ENCODE measurements around the gene ATG16L1.

The ATG16L1 gene

DNA sequence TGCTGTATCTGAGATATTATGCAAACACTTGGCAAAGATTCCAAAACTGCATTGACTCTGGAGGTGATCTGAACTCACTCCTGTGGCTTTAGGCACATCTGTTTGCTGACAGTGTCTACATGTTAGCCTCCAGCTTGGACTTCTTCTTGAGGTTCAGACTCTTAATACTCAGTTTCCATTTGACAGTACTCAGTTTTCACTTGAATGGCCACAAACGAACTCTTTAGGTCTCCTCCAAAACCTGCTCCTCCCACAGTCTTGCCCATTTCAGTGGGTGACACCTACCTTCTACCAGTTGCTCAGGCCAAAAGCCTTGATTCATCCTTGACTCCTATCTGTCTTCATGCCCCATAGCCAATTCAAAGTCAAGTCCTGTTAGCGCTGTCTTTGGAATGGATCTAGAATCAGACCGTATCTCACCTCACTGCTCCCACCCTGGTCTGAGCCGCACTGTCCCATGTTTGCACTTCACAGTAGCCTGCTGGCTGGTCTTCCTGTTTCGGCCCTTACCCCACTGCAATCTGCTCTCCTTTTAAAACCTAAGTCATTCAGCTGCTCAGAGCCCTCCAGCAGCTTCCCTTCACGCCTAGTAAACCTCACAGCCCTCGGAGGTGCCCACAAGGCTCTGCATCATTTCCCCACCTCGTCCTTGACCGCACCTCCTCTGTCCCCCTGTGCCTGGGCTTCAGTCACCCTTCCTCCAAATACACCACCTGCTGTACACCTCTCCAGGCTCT is 10.5 kb downstream of the ATG16L1 start:
- DNase-seq, result no peak

DNA sequence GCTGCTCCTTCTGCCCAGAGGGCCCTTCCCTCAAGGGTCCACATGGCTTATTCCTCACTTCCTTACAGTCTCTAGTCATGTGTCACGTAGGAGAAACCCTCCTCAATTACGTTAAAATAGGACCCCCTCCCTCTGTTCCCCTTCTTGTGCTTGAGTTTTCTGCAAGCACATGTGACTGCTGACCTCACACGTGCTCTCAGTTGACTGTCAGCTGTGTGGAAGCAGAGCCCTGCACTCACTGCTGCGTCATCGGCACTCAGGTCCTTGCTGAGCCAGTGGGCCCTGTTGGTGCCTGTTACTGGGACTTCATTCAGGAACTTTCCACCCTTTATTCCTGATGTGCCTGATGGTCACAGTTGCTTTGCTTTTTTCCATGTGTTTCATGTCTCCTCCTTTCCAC is 11.1 kb downstream of the ATG16L1 start:
- DNase-seq, result no peak

DNA sequence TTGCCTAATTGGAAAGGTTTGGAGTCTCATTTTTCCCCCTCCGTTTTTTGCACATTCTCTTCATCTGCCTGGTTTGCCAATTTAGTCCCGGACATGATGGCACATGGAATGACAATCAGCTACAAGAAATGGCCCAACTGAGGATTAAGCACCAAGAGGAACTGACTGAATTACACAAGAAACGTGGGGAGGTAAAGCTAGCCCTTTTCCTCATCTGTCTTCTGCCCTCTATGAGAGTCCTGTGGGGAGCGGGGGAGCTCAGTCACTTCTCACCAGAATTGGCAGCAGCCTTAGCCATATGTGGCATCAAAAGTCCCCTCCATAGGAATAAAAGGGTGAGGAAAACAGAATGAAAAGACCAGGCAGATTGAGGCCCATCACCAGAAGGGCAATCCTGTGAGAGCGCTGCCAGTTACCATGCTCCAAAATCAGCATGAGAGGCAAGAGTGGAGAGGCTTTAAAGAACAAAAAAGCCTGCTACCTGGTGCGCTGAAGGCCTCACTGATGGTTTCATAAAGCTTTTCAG is 11.6 kb downstream of the ATG16L1 start:
- no peak for DNase-seq

DNA sequence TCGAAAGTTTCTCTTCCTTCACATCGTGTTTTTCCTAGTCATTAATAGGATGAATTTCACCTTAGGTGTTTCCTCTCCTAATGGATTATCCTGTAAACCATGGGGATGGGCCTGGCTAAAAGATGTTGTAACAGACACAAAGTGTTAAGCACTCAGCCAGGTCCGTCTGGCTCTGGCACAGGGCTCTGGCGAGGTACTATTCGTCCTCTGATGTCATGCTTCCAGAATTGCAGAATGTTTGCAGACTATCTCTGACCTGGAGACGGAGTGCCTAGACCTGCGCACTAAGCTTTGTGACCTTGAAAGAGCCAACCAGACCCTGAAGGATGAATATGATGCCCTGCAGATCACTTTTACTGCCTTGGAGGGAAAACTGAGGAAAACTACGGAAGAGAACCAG is 13.2 kb downstream of the ATG16L1 start:
- DNase-seq, result no peak

DNA sequence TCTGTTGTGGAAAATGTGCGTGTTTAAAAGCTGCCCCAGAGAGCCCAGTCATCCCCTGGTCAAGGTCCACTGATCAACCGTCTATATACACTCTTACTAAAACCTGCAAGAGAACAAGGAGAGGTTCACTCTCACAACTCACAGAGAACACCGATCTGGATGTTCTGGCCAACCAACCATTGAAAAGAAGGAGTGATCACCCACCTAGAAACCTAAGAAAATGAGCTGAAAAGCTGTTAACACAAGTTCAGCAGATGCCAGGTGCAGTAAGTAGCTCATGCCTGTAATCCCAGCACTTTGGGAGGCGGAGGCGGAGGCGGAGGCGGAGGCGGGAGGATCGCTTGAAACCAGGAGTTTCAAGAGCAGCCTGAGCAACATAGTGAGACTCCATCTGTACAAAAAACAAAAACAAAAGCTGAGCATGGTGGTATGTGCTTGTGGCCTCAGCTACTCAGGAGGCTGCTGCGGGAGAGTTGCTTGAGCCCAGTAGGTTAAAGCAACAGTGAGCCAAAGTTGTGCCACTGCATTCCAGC is 14.5 kb downstream of the ATG16L1 start:
- DNase-seq, result no peak

DNA sequence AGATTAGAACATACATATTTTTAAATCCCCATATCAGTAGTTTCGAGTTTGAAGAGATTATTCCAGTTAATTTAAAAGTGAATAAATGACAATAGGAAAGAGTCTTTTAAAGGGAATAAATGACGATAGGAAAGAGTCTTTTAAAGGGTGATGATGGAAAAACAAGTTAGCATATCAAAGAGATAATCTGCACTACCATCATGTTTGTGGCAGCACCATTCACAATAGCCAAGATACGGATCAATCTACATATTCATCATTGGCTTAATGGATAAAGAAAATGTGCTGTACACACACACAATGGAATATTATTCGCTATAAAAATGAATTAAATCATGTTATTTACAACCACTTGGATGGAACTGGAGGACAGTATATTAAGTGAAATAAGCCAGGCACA is 15.0 kb downstream of the ATG16L1 start:
- DNase-seq, result no peak

DNA sequence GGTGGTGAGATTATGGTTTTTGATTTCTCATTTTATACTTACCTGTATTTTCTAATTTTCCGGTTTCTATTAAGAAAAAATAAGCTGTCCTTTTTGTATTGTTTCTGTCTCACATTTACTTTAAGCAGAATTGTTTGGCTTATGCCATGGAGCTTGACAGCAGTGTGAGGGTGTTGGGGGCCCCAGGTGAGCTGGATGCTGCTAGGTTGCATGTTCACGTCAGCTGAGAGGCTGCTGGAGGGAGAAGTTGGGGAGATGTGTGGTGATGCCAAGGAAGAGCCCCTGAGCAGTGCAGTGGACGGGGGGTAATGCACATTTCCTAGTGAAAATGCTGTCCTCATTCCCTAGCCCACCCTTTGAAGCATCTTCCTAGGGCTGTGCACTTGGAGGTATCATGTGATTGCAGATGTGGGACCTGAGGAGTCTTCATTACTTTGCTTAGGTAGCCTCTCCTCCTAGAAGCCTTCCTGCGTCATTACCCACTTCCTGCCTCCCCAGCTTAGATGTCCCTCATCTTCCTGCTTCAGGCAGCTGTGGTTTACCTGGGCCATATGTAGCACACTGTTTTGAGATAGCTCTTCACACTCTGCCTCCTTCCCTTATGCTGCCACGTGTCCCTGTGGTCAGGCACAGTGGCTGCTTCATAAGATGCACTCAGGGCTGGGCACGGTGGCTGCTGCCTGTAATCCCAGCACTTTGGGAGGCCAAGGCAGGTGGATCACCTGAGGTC is 16.2 kb downstream of the ATG16L1 start:
- DNase-seq, result no peak

DNA sequence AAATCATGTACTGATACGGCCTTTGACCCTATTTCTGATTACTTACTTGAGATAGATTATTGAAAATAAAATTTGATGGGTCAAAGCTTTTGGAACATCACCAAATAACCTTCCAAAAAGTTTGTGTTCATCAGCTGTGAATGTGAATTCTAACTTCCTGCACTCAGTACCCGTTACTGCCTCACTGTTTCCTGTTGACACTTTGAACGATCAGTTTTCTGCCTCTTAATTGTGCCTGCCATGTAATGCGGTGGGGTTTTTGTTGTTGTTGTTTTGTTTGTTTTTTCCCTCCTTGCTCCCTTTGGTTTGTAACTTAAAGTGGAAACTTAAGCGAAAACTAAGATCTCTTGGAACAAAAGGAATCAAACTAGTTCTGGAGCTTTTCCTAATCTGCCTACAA is 18.9 kb downstream of the ATG16L1 start:
- no peak for DNase-seq

DNA sequence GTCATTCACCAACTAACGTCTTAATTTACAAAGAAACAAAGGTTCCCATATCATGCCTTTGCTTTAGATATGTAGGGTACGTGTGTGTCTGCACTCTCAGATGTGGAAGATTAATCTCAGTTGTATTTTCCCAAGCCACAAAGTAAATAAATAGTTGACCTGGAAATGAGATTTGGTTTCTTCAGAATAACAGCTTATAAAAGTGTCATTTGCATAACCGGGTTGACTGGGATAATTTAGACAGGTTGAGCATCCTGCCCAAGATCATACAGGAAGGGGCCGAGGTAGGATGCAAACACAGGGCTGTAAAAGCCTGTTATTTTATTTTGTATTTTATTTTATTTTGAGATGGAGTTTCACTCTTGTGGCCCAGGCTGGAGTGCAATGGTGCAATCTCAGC is 19.5 kb downstream of the ATG16L1 start:
- no peak for DNase-seq

DNA sequence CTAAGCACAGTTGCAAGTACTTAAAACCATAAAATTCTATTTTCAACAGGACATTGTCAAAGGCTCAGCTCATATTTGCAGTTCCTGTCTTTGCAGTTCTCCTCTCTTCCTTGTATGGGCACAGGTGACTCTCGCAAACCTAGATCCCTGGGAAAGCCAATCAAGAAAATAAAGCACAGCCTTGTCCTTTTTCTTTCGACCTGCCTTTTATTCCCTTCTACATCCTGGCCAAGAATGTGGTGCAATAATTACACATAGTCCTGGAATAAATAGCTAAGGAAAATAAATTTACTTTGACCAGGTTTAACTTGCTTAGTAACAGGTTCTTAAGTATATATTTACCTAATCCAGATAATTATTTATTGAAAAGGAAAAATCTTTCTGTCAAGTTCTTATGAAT is 20.2 kb downstream of the ATG16L1 start:
- no peak for DNase-seq

DNA sequence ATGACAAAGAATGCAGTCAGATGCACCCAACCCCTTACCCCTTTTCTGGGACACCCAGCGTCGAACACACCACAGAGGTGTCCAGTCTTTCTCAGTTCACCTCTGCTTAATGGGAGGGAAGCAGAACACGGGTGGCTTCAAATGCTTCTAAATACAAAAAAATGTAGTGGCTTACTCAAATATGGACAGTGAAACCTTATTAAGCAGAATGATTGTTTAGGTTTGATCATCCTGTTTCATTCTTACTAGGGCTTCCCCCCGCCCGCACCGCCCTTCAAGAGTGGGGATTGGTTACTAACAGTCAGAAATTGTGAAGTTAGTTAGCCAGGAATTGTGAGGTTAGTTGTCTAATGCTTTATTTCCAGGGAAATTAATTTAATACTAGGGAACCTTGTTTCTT is 21.6 kb downstream of the ATG16L1 start:
- DNase-seq, result no peak

DNA sequence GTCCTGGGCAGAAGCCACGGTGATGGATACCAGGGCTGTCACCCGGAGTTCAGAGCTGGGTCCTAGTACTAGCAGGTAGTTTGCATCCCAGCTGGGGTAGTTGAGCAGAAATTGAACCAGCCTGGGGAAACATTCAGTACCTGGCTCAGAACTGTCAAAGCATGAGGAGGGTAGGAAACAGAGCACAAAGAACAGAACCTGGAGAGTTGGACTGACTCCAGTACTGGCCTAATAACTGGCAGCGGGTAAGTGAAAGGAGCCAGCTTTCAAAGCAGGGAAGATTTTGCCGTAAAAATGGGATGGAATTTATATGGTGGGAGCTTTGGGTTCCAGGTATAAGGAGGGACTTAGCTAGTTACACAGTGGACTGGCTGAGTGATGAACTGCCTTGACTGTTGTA is 23.8 kb downstream of the ATG16L1 start:
- DNase-seq, result no peak

DNA sequence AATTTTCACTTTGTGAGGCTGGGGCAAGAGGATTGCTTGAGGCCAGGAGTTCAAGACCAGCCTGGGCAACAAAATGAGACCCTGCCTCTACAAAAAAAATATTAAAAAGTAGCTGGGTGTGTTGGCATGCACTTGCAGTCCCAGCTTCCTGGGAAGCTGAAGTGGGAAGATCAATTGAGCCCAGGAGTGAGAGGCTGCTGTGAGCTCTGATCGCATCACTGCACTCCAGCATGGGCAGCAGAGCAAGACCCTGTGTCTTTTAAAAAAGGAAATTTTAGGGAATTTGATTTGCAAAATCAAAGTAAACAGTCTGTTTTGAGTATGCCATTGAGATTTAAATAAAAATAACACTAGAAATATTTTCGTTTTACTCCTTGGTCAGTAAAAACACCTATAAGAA is 27.4 kb downstream of the ATG16L1 start:
- DNase-seq, result no peak

DNA sequence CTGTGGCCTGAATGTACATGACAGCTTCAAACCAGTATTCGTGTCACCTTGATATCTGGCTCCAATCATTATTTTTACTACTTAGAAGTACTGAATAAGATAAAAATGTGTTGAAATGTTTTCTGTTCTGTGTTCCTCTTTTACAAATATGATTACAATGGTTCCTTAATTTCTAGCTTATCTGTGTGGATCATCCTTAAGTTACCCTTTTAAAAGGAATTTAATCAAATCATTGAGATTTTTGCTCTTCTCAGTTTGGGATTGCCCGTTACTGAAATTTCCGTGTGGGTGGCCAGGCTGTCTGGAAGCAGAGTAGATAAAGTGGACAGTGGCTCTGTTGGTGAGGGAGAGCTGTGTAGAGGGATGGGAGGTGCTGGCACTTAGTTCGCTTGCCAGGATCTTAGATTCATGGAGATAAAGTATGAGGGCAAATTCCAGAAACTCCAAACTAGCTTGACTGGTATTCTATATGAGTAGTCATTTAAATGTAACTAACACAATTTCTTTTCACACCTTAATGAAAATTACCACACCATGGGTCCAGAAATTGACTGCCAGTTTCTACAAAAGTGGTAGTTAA is 28.7 kb downstream of the ATG16L1 start:
- DNase-seq, result no peak

DNA sequence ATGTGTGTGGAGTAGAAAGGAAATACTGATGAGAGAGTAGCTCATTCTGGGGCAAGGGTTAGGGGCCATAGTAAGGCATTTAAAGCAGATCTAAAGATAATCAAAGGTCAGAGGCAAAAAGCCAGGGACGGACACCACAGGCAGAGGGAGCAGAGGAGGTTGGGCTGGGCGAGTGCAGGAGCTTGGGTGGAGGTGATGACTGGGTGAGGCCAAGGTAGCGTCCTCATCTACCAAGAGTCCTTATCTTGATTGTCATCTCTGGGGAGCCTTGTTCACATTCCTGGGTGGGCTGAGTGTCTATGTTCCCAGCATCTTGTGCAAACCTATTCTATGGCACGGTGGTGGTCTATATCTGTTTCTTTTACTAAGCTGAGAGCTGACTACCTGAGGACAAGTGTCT is 30.1 kb downstream of the ATG16L1 start:
- DNase-seq, result no peak

DNA sequence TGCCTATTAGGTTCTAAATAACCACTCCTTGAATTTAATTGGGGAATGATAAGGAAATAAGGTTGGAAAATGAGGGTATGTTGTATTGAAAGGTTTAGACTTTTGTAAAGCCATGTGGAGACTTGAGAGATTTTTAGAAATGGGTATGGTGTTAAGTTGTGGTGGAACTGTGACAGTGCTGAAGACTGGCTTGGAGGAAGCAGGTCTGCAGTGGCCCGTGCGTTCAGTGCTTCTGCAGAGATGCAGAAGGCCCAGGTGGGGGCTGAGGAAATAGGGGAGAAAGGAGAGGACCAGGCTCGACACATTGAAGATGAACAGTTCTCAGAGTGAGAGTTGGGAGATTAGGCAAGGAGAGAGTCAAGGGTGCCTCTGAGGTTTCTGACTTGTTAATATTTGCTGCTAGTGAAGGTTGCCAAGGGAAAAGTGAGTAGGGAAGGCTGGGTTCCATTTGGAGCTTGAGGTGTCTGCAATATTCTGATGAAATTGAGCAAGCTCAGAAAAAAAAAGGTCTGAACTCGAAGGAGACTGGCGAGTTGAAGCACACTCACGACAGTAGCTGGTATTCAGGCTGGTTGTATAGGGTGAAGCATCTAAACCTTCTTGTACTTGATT is 30.6 kb downstream of the ATG16L1 start:
- DNase-seq, result no peak

DNA sequence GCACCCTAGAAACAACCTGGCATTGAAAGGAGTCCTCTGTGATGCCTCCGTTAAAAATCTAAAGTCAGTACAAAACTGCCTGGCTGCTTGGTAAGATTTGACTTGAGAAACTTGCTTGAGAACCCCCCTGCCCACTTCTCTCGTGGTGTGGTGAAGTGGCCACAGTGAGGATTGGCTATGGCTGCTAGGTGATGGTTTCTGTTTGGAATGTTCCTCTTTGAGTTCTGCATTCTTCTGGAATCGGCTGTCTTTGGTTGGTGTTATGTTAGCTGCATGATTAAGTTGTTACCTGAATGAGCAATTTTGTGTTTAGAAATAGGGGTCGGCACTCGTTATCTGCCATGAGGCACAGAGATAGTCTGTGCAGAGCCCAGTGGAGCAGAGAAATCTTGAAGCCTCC is 34.4 kb downstream of the ATG16L1 start:
- DNase-seq, result no peak

DNA sequence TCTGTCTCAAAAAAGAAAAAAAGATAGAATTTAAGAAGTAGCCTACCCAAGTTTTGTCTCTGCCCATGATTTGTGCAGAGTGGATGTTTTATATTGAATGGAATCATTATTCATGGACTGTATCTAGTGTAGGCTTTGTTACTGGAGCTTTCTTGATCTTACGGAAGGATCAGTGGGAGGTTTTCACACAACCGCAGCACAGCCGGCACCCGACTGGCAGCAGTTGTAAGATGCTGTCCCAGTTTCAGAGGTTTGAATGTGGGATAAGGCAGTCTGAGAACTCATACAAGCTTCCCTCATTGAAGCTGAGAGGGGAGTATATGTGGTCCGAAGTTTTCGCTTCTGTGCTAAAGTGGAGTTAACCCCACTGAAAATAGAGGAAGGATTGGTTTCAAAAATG is 36.4 kb downstream of the ATG16L1 start:
- DNase-seq, result no peak

DNA sequence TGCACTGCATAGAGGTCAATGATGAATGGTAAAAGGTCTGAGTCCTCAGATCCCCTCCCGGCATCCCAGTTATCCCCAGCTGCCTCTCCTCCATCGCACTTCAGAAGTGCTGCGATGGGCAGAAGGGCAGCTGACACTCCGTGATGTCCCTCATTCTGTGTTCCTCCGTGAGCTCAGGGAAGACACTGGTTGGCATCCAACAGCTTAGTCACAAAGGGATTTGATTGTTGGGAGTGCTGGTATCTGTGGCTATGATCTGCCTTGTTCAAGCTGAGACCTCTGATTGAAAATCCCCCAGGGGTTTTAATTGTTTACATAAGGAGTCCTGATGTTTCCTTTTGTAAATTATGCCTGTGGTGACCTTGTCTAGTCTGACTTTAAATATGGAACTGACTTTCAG is 37.2 kb downstream of the ATG16L1 start:
- DNase-seq, result no peak

DNA sequence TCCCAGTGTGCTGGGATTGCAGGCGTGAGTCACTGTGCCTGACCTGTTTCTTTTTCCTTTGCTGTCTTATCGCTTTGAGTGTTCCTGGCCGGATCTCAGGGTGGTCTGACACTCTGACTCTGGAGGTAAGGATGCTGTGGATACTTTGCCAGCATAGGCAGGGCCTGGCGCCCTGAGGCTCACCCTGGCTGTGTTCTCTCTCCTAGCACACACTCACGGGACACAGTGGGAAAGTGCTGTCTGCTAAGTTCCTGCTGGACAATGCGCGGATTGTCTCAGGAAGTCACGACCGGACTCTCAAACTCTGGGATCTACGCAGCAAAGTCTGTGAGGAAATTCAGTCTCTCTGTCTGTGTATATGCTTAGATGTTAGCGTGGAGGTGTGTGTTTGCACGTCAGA is 38.2 kb downstream of the ATG16L1 start:
- no peak for DNase-seq

DNA sequence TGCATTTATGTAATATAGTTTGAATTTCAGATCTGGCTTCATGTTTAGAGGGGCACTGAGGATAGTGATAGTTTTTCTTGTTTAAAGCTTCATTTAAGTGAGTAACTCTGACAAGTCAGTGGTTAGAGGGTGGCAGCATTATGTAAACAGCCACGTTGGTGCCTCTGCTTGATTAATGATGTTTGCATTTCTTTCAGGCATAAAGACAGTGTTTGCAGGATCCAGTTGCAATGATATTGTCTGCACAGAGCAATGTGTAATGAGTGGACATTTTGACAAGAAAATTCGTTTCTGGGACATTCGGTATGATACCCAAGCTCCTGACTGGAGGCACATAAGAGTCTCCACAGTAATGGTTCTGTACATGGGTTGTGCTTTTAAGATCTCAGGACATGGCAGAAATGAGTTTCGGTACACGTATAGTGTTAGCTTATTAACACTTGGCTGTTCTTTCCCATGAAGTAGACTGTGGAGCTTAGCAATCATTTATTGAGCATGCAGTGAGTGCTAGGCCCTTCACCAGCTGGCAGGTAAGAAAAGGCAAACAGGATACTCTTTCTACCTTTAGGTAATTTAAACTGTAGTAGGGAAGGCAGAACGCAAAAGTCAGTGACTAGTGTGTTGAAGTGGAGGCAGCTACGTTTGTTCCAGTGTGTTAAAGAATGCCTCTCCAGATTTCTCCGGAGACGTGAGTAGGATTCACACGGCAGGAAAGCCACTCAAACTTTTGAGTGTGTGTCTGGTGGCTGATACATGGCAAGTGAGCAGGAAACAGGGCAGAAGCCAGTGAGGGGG is 38.8 kb downstream of the ATG16L1 start:
- no peak for DNase-seq

DNA sequence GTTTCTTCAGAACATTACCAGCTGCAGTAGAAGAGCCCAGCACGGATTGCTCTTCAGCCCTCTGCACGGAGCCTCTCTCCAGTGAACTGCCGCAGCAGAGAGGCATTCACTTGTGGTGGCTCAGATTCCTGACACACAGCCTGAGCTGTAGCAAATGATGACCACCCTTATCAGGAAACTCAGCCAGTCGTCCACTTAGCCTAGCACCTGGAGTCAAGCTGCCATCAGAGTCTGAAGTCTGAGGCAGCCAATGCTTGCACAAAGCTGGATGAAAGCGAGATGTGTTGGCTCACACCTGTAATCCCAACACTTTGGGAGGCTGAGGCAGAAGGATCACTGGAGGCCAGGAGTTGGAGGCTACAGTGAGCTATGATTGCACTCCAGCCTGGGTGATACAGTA is 44.4 kb downstream of the ATG16L1 start:
- DNase-seq, result no peak

DNA sequence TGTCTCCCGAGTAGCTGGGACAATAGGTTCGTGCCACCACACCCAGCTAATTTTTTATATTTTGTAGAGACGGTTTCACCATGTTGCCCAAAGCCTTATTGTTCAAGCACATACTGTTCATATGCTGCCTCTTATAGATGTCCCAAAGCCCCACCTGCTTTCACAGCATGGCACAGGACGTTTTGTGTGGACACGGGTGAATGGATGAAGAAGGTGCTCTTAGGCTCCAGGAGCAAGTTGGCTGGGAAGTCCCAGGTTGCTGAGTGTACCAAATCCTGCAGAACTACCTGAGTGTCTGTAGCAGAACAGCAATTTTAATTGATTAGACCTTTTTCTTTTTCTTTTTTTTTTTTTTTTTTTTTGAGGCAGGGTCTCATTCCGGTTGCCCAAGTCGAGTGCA is 45.6 kb downstream of the ATG16L1 start:
- no peak for DNase-seq
